ENCODE data around the gene WDTC1. TPM values are rescaled to one million over a fixed set of nuclear protein-coding genes. Genes with fewer than 3 reads are reported as not detected.

Gene WDTC1
- total and polyA plus RNA-seq, 9 of the 15 experiments (the other 6 are each of a cell fraction or from before 2014, with no cell fraction given) = 0.18 to 32.3 (median 8.8) TPM

DNA sequence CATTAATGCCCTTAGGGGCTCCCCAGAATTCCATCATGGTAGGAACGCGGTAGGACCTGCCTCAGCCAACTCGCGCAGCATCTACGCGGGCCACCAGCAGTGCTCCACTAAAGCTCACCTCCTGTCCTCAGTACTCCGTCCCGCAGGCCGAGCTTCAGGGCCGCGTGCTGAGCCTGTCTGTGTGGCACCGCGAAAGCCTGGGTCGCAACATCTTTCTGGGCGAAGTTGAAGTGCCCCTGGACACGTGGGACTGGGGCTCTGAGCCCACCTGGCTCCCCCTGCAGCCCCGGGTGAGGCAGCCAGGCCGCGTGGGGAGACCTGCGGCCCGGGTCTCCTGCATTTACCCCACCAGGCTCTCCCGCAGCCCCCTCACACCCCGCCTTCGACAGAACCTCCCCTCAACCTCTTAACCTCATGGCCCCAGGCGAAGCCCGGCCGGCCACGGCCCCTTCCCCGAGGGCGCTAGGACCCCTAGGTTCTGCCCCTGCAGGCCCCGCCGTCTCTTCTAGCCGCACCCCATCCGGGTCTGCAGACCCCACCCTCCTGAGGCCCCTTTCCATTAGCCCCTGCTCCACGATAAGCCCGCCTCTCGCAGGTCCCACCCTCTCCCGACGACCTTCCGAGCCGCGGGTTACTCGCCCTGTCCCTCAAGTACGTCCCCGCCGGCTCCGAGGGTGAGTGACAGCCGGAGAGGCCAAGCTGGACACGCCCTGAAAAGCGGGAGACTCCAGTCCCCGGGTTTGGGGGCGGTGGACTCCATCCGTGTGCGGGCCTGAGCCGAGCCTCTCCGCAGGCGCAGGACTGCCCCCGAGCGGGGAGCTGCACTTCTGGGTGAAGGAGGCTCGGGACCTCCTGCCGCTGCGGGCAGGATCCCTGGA, 116.5 kb downstream of the WDTC1 start (continued):
- TF ChIP-seq, protein P1, sequence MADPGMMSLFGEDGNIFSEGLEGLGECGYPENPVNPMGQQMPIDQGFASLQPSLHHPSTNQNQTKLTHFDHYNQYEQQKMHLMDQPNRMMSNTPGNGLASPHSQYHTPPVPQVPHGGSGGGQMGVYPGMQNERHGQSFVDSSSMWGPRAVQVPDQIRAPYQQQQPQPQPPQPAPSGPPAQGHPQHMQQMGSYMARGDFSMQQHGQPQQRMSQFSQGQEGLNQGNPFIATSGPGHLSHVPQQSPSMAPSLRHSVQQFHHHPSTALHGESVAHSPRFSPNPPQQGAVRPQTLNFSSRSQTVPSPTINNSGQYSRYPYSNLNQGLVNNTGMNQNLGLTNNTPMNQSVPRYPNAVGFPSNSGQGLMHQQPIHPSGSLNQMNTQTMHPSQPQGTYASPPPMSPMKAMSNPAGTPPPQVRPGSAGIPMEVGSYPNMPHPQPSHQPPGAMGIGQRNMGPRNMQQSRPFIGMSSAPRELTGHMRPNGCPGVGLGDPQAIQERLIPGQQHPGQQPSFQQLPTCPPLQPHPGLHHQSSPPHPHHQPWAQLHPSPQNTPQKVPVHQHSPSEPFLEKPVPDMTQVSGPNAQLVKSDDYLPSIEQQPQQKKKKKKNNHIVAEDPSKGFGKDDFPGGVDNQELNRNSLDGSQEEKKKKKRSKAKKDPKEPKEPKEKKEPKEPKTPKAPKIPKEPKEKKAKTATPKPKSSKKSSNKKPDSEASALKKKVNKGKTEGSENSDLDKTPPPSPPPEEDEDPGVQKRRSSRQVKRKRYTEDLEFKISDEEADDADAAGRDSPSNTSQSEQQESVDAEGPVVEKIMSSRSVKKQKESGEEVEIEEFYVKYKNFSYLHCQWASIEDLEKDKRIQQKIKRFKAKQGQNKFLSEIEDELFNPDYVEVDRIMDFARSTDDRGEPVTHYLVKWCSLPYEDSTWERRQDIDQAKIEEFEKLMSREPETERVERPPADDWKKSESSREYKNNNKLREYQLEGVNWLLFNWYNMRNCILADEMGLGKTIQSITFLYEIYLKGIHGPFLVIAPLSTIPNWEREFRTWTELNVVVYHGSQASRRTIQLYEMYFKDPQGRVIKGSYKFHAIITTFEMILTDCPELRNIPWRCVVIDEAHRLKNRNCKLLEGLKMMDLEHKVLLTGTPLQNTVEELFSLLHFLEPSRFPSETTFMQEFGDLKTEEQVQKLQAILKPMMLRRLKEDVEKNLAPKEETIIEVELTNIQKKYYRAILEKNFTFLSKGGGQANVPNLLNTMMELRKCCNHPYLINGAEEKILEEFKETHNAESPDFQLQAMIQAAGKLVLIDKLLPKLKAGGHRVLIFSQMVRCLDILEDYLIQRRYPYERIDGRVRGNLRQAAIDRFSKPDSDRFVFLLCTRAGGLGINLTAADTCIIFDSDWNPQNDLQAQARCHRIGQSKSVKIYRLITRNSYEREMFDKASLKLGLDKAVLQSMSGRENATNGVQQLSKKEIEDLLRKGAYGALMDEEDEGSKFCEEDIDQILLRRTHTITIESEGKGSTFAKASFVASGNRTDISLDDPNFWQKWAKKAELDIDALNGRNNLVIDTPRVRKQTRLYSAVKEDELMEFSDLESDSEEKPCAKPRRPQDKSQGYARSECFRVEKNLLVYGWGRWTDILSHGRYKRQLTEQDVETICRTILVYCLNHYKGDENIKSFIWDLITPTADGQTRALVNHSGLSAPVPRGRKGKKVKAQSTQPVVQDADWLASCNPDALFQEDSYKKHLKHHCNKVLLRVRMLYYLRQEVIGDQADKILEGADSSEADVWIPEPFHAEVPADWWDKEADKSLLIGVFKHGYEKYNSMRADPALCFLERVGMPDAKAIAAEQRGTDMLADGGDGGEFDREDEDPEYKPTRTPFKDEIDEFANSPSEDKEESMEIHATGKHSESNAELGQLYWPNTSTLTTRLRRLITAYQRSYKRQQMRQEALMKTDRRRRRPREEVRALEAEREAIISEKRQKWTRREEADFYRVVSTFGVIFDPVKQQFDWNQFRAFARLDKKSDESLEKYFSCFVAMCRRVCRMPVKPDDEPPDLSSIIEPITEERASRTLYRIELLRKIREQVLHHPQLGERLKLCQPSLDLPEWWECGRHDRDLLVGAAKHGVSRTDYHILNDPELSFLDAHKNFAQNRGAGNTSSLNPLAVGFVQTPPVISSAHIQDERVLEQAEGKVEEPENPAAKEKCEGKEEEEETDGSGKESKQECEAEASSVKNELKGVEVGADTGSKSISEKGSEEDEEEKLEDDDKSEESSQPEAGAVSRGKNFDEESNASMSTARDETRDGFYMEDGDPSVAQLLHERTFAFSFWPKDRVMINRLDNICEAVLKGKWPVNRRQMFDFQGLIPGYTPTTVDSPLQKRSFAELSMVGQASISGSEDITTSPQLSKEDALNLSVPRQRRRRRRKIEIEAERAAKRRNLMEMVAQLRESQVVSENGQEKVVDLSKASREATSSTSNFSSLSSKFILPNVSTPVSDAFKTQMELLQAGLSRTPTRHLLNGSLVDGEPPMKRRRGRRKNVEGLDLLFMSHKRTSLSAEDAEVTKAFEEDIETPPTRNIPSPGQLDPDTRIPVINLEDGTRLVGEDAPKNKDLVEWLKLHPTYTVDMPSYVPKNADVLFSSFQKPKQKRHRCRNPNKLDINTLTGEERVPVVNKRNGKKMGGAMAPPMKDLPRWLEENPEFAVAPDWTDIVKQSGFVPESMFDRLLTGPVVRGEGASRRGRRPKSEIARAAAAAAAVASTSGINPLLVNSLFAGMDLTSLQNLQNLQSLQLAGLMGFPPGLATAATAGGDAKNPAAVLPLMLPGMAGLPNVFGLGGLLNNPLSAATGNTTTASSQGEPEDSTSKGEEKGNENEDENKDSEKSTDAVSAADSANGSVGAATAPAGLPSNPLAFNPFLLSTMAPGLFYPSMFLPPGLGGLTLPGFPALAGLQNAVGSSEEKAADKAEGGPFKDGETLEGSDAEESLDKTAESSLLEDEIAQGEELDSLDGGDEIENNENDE (IDR thresholded peaks at IDR 0.05; ENCODE audit: low read depth, low read length) = no peak
- TF ChIP-seq, protein P2, sequence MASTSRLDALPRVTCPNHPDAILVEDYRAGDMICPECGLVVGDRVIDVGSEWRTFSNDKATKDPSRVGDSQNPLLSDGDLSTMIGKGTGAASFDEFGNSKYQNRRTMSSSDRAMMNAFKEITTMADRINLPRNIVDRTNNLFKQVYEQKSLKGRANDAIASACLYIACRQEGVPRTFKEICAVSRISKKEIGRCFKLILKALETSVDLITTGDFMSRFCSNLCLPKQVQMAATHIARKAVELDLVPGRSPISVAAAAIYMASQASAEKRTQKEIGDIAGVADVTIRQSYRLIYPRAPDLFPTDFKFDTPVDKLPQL (IDR thresholded peaks at IDR 0.05; ENCODE audit: extremely low read depth, insufficient read length) = no peak
- TF ChIP-seq CBFA2T3 (IDR thresholded peaks at IDR 0.05) = no peak
- TF ChIP-seq PHB2 (IDR thresholded peaks at IDR 0.05; ENCODE audit: low read depth) = no peak
- no peak for TF ChIP-seq U2AF1 (optimal IDR thresholded peaks at IDR 0.05; ENCODE audit: low read depth, low read length)
- TF ChIP-seq, protein P3, sequence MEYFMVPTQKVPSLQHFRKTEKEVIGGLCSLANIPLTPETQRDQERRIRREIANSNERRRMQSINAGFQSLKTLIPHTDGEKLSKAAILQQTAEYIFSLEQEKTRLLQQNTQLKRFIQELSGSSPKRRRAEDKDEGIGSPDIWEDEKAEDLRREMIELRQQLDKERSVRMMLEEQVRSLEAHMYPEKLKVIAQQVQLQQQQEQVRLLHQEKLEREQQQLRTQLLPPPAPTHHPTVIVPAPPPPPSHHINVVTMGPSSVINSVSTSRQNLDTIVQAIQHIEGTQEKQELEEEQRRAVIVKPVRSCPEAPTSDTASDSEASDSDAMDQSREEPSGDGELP (CRISPR knock-in tag; IDR thresholded peaks at IDR 0.05; ENCODE audit: borderline replicate concordance) = peak; percentile 15; the same call in 1 of the 2 replicates
- no peak for TF ChIP-seq TAF15 (IDR thresholded peaks at IDR 0.05; ENCODE audit: low read depth, low read length)
- TF ChIP-seq L3MBTL2 (IDR thresholded peaks at IDR 0.05) = peak; percentile 66; the same call in 1 of the 2 replicates
- peak; percentile 43; the same call in 1 of the 2 replicates for TF ChIP-seq SUPT5H (IDR thresholded peaks at IDR 0.05)
- no peak for TF ChIP-seq CHCHD3 (CRISPR knock-in tag; IDR thresholded peaks at IDR 0.05)
- TF ChIP-seq CBFB (CRISPR knock-in tag; IDR thresholded peaks at IDR 0.05) = no peak
- TF ChIP-seq, protein P4, sequence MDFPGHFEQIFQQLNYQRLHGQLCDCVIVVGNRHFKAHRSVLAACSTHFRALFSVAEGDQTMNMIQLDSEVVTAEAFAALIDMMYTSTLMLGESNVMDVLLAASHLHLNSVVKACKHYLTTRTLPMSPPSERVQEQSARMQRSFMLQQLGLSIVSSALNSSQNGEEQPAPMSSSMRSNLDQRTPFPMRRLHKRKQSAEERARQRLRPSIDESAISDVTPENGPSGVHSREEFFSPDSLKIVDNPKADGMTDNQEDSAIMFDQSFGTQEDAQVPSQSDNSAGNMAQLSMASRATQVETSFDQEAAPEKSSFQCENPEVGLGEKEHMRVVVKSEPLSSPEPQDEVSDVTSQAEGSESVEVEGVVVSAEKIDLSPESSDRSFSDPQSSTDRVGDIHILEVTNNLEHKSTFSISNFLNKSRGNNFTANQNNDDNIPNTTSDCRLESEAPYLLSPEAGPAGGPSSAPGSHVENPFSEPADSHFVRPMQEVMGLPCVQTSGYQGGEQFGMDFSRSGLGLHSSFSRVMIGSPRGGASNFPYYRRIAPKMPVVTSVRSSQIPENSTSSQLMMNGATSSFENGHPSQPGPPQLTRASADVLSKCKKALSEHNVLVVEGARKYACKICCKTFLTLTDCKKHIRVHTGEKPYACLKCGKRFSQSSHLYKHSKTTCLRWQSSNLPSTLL (IDR thresholded peaks at IDR 0.05) = no peak; the same call in 1 of the 2 replicates

Measured in K562 (cell line).